ENCODE results near the gene PPP1R13B.

GRCh38 chr14:103858063-103858781 lies 10.8 kb upstream of the PPP1R13B start:
- TF ChIP-seq CTCF (IDR thresholded peaks at IDR 0.05) (no peak), POLR2A (IDR thresholded peaks at IDR 0.05) (no peak)
